Thymus (tissue), 11 donors: ENCODE results near the gene ADAMTS19. TPM values are rescaled to one million over a fixed set of nuclear protein-coding genes. Genes with fewer than 3 reads are reported as not detected.

Source experiments
- DNase-seq, 9 donors: peaks; one replicate each; pipeline ENCODE4 v3.0.0-alpha.2; 2013; ENCODE audit warnings: low spot score in 9 of 9, low read depth in 6 of 9, missing footprints in 1 of 9
- H3K27ac ChIP-seq, 2 donors: one replicate each; pipeline ENCODE4 v1.5.1; 2013; ENCODE audit warnings: control low read depth in 1 of 2, low read depth in 1 of 2, low read length in 1 of 2, mild to moderate bottlenecking in 1 of 2, moderate library complexity in 1 of 2
- H3K27me3 ChIP-seq, 2 donors: one replicate each; pipeline ENCODE4 v1.5.1; 2013; ENCODE audit warnings: low read length in 1 of 2; ENCODE audit not compliant: control insufficient read depth in 2 of 2, insufficient read depth in 1 of 2
- H3K36me3 ChIP-seq, 2 donors: one replicate each; pipeline ENCODE4 v1.5.1; 2013; ENCODE audit warnings: low read length in 1 of 2, mild to moderate bottlenecking in 1 of 2, moderate library complexity in 1 of 2; ENCODE audit not compliant: control insufficient read depth in 2 of 2, insufficient read depth in 2 of 2
- H3K4me1 ChIP-seq, 2 donors: one replicate each; pipeline ENCODE4 v1.5.1; 2013; ENCODE audit warnings: low read length in 2 of 2; ENCODE audit not compliant: control insufficient read depth in 2 of 2, insufficient read depth in 2 of 2
- H3K4me3 ChIP-seq, 2 donors: one replicate each; pipeline ENCODE4 v1.5.1; 2013; ENCODE audit warnings: low read length in 2 of 2, control low read depth in 1 of 2, mild to moderate bottlenecking in 1 of 2
- H3K9me3 ChIP-seq, 2 donors: one replicate each; pipeline ENCODE4 v1.5.1; 2013; ENCODE audit warnings: low read length in 1 of 2, mild to moderate bottlenecking in 1 of 2; ENCODE audit not compliant: control insufficient read depth in 2 of 2, insufficient read depth in 1 of 2
- WGBS: extraction: QIAGEN DNeasy Blood & Tissue Kit; methylation state at CpG from one replicate; pipeline ENCODE4 v1.1.7; 2013; 5-methylcytosine and 5-hydroxymethylcytosine counted together
- polyA plus RNA-seq: library from polyadenylated mRNA; stranded (reverse); fragments of 200-250 nt; gene quantifications from one replicate; pipeline ENCODE4 v1.2.3, GENCODE V29; 2013
- total RNA-seq: library from RNA; stranded (reverse); fragments of 120-200 nt; gene quantifications from one replicate; pipeline ENCODE4 v1.2.4, GENCODE V29; 2013
- donor health status: healthy.

Gene ADAMTS19
- total and polyA plus RNA-seq, 2 donors: 0.09 to 0.76 TPM

DNA sequence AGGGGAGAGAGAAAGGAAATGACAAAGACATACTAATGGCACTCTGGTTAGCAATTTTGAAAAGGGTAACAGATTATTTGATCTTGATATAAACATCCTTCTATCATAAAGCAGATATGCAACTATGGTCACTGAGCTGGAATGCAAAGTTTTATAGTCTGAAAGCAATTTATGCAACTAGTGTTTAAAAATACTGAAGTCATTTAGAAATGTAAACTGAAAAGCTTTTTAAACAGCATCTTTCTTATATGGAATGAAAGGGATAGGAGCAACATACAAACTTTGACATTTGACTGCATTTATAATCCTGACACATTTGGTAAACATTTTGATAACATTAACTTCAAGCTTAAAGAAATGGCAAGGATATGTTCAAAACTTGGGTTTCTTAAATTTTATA is 28.7 kb upstream of the ADAMTS19 start:
- no peak overlapping the region for H3K27ac ChIP-seq
- no peak overlapping the region for H3K4me3 ChIP-seq
- no peak for DNase-seq
- no peaks in the 10 kb centered on the region for H3K9me3 ChIP-seq
- no peaks in the 10 kb centered on the region for H3K4me1 ChIP-seq
- H3K27me3 ChIP-seq: no peaks in the 10 kb centered on the region
- H3K36me3 ChIP-seq: no peaks in the 10 kb centered on the region

DNA sequence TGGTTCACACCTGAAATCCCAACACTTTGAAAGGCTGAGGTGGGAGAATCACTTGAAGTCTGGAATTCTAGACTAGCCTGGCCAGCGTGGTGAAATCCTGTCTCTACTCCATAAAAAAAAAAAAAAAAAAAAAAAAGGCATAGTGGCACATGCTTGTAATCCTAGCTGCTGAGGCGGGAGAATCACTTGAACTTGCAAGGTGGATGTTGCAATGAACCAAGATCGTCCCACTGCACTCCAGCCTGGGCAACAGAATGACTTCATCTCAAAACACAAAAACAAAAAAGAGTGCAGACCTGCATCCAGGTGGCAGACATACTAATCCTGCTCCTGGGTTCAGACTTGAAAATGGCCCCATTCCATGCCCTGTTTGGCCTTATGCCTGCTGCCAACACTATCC is 21.8 kb upstream of the ADAMTS19 start:
- Histone ChIP-seq H3K9me3 (no peaks in the 10 kb centered on the region), H3K27me3 (no peaks in the 10 kb centered on the region), H3K27ac (no peak overlapping the region), H3K4me1 (no peaks in the 10 kb centered on the region), H3K4me3 (no peak overlapping the region), H3K36me3 (no peaks in the 10 kb centered on the region)
- DNase-seq: no peak
- 86% methylated on average over 3 of the region's 3 CpGs for WGBS

DNA sequence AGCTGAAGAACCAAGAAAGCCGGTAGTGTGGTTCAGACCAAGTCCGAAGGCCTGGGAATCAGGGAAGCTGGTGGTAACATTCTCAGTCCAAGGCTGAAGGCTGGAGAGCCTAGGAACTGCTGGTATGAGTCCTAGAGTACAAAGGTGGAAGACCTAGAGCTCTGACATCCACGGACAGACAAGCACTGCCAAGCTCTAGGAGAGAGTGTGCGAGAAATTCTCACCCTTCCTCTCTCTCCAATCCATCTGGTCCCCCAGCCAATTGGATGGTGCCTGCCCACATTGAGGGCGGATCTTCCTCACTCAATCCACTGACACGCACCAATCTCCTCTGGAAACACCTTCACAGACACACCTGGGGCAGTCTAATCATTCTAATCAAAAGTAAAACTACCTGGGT is 19.7 kb upstream of the ADAMTS19 start:
- H3K4me3 ChIP-seq: no peak overlapping the region
- no peak overlapping the region for H3K27ac ChIP-seq
- no peaks in the 10 kb centered on the region for H3K36me3 ChIP-seq
- DNase-seq: no peak
- H3K27me3 ChIP-seq: no peaks in the 10 kb centered on the region
- H3K4me1 ChIP-seq: no peaks in the 10 kb centered on the region
- H3K9me3 ChIP-seq: no peaks in the 10 kb centered on the region
- WGBS: 76% methylated on average over 6 of the region's 6 CpGs

GRCh38 chr5:129441096-129441495 is 19.0 kb upstream of the ADAMTS19 start:
- Histone ChIP-seq H3K9me3 (no peaks in the 10 kb centered on the region), H3K27ac (no peak overlapping the region), H3K36me3 (no peaks in the 10 kb centered on the region), H3K27me3 (no peaks in the 10 kb centered on the region), H3K4me3 (no peak overlapping the region), H3K4me1 (no peaks in the 10 kb centered on the region)
- WGBS: 98% methylated on average over 1 of the region's 1 CpG
- no peak for DNase-seq

GRCh38 chr5:129445379-129445778 is 14.7 kb upstream of the ADAMTS19 start:
- no peaks in the 10 kb centered on the region for H3K27me3 ChIP-seq
- H3K4me1 ChIP-seq: no peaks in the 10 kb centered on the region
- no peak overlapping the region for H3K27ac ChIP-seq
- no peak for DNase-seq
- no peak overlapping the region for H3K4me3 ChIP-seq
- no peaks in the 10 kb centered on the region for H3K9me3 ChIP-seq
- WGBS: 97% methylated on average over 2 of the region's 2 CpGs
- no peaks in the 10 kb centered on the region for H3K36me3 ChIP-seq

- Histone ChIP-seq H3K27ac (no peak overlapping the region), H3K4me1 (no peaks in the 10 kb centered on the region), H3K36me3 (no peaks in the 10 kb centered on the region), H3K9me3 (no peaks in the 10 kb centered on the region), H3K27me3 (no peaks in the 10 kb centered on the region), H3K4me3 (no peak overlapping the region)
- WGBS: 96% methylated on average over 2 of the region's 2 CpGs
- no peak for DNase-seq
These were observed 12.1 kb upstream of the ADAMTS19 start for GRCh38 chr5:129447968-129448367.

GRCh38 chr5:129448654-129449053 is 11.4 kb upstream of the ADAMTS19 start:
- whole genome bisulfite sequencing: 92% methylated on average over 4 of the region's 4 CpGs
- Histone ChIP-seq H3K36me3 (no peaks in the 10 kb centered on the region), H3K4me3 (no peak overlapping the region), H3K27ac (no peak overlapping the region), H3K9me3 (no peaks in the 10 kb centered on the region), H3K4me1 (no peaks in the 10 kb centered on the region), H3K27me3 (no peaks in the 10 kb centered on the region)
- no peak for DNase-seq

DNA sequence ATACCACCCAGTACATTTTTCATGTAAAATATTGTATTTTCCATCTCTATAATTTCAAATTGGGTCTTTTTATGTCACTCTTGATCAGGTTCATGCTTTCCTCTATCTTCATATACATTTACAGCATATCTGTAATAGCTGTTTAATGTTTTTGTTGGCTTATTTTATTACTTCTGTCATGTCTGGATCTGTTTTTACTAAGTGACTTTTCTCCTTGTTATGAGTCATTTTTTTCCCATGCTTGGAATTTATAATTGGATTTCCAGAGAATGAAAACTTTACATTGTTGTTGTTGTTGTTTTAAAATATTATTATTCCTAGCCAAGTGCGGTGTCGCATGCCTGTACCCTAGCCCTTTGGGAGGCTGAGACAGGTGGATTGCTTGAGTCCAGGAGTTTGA is 5.6 kb upstream of the ADAMTS19 start:
- peaks cover 9 to 18% of the 10 kb centered on the region in 2 donors for H3K27me3 ChIP-seq
- no peak overlapping the region for H3K4me3 ChIP-seq
- peaks cover 0 to under 1% of the 10 kb centered on the region in 2 donors for H3K4me1 ChIP-seq
- no peak overlapping the region for H3K27ac ChIP-seq
- 98% methylated on average over 2 of the region's 2 CpGs for WGBS
- H3K36me3 ChIP-seq: no peaks in the 10 kb centered on the region
- no peaks in the 10 kb centered on the region for H3K9me3 ChIP-seq
- no peak for DNase-seq

DNA sequence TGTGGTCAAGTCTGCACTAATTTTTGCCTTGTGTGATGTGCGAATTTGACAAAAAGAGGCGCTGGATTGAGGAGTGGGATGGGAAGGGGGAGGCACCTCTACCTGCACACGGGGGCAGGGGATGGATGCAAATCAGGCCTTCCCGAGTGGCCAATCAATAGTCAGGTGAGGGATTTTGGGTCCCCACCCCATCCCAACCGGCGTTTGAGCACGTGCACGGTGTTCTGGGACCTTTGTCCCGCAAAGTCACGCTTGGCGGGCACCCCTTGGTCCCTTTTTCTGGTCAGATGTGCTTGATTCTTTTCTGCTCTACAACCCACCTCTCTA is 685 bp upstream of the ADAMTS19 start:
- peaks cover 36 to 51% of the 10 kb centered on the region in 2 donors for H3K27me3 ChIP-seq
- 75% methylated on average over 11 of the region's 11 CpGs for WGBS
- H3K9me3 ChIP-seq: no peaks in the 10 kb centered on the region
- no peak overlapping the region for H3K27ac ChIP-seq
- no peak overlapping the region for H3K4me3 ChIP-seq
- H3K4me1 ChIP-seq: peaks cover 0 to 11% of the 10 kb centered on the region in 2 donors
- DNase-seq: peak in 1 of 9 donors; percentile 3
- H3K36me3 ChIP-seq: no peaks in the 10 kb centered on the region

- H3K27me3 ChIP-seq: peaks cover 36 to 51% of the 10 kb centered on the region in 2 donors
- H3K27ac ChIP-seq: no peak overlapping the region
- no peak for DNase-seq
These were observed 506 bp downstream of the ADAMTS19 start for GRCh38 chr5:129460672-129460935.

More at GRCh38 chr5:129460672-129460935, 506 bp downstream of the ADAMTS19 start:
- peak overlapping the region in 1 of 2 donors; percentile 24 for H3K4me3 ChIP-seq
- H3K36me3 ChIP-seq: no peaks in the 10 kb centered on the region
- H3K4me1 ChIP-seq: peaks cover 0 to 11% of the 10 kb centered on the region in 2 donors
- 1% methylated on average over 10 of the region's 10 CpGs for WGBS
- H3K9me3 ChIP-seq: no peaks in the 10 kb centered on the region
